Measurements from ENCODE around the gene ANXA3.
"Not testable (repeated sequence)": the region's sequence is repeated elsewhere in the genome, so short reads cannot be mapped to it uniquely, and the experiment has no call there.

The ANXA3 gene

DNA sequence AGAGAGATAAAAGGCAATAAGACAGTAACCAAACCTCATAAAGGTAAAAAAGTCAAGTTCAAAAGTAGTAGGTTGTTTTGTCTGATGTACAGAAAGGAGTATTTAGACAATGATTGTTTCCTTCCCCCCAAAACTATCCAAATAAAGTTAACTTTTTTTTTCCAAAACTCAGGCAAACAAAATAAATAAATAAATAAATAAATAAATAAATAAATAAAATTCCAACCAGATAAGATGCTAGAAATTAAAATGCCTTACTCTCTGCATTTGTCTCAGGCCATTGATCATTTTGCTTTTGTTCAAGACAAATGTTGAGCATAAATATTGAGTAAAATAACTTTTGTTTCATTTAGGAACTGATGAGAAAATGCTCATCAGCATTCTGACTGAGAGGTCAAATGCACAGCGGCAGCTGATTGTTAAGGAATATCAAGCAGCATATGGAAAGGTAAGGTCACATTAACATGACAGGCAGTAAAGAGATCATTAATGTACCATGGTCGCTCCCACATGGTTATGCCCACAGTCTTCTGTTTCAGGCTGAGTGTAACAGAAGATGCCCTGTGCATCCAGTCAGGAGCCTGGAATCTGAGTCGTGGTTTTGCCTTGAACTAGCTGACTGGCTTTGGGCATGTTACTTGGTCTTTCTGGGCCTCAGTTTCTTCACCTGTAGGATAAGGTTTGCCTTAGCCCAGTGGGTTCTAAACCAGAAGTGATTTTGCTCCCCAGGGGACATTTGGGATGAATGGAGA lies 27.3 kb downstream of the ANXA3 start:
- no peak for DNase-seq

DNA sequence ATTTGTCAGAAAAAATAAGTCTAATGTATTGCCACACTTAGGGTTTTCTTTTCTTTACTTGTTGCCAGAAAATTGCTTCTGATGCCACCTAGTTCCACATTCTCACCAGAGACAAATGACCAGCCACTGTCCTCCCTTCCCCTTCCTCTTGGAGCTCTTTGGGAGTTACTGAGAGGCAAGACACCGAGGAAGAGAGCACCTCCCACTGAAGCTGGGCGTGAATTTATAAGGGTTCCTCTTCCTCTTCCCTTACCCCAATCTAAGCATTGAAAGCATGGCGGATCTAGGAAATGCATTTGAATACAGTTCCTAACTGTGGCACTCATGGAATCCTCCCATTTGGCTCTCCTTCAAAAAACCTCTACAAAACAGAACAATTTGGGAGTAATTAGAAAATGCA lies 30.0 kb downstream of the ANXA3 start:
- peak in 1 of 2 donors; percentile 14 for DNase-seq

DNA sequence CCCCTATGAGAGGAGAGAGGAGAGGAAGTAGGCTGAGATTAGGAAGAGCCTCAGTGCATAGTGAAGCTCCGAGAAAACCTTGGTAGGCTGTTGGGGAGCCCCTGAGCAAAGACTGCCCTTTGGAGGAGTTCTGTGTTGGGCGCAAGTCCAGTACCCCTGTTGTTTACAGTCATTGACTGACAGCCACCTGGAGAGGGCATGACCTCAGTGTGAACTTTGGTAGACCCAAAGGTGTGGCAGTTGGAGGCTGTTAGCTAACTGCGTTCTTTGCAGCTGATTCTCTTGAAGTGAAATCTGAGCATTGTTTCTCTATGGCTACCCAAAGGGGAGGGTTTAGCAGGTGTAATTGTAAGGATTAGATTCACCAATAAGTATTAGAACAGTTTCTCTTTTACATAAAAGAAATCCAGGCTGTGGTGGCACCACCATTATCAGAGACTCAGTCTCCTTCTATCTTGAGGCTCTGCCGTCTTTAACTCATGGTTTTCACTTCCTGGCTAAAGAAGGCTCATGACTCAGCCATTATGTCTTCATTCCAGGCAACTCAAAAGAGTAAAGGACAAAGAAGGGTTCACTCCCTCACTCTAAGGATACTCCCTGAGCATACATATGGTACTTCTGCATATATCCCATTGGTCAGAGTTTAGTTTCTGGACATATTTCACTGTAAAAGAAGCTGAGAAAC lies 33.4 kb downstream of the ANXA3 start:
- no peak for DNase-seq

DNA sequence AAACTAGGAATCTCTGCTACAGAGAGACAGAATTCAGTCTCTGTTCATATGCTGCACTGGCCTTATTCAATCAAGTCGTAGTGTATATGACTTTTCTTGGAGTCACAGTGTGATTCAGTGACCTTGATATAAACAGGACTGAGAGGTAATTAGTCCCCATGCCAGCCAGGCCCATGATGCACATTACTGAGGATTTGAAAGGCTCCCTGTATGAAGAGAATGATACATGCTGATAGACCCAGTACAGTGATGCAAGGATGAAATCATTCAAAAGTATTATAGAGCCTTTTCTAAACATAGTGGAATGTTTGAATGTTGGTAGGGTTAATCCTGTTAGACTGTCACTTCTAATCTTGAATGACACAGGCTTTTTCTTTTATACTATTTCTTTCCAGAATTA lies 34.1 kb downstream of the ANXA3 start:
- DNase-seq = no peak

DNA sequence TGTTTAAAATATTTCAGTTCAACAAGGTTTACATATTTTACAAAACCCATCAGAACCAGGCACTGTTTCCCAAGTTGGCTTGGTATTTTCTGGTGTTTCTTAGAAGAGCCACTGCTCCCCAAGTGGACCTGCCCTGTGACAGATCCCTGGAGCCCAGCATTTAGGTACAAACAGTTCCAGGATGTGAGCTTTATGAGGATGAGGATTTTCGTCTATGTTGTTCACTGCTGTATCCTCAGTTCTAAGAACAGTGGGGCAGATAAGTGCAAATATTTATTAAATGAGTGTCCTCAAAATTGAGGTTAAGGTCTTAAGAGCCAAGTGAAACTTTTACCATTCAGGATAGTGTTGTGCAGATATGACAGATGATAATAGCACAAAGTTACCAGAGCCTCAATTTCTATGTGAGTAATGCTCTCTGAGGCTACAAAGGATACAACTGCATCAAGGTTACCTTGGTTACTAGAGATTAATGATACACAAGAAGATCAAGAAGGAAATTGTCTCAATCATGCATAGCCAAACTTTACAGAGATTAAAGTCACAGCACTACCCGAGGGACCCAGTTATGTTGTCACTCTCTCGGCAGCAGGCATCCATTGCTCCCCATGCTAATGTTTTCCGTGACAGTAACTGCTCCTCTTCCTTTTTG lies 37.5 kb downstream of the ANXA3 start:
- no peak for DNase-seq

DNA sequence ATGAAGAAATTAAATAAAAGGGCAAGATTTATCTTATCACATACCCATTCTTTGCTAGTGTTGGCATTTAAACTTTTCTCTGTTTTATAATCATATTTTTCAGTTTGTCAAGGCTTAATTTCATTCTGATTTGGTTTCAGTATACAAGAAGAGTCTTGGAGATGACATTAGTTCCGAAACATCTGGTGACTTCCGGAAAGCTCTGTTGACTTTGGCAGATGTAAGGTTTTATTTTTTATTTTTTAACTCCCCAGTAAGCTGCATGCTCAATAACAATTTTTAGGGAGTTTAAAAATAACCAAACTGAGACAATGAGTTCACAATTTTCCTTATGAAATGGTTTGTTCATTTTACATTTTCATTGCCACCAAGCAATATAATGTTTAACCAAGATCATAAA lies 39.8 kb downstream of the ANXA3 start:
- DNase-seq = no peak

DNA sequence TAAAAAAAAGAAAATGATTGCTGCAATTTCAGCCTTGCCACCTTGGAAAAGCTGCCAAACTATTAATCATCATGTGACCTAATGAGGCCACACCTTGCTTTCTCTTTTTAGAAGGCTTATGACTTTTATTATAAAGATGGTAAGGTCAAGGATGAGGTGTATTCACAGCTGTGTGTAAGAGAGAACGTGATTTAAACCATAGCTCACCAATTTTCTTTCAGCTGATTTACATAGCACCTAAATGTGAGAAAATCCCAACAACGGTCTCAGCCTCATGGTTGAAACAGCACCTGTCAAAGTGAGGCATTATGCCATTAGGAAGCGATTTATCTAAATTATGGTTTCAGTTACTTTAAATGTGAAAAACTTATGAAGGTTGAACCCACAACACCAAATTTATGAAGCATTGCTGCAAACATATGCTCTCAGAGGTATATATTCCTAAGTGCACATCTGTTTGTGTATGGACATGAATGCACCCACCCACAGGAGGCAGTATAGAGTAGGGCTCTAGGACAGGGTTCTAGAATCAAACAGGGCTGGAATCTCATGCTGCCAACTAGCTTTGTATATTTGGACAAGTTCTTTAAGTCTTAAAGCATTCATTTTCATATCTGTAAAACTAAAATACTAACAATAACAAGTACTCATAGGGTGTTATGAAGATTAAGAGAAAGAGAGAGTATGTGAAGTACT lies 40.7 kb downstream of the ANXA3 start:
- no peak for DNase-seq

DNA sequence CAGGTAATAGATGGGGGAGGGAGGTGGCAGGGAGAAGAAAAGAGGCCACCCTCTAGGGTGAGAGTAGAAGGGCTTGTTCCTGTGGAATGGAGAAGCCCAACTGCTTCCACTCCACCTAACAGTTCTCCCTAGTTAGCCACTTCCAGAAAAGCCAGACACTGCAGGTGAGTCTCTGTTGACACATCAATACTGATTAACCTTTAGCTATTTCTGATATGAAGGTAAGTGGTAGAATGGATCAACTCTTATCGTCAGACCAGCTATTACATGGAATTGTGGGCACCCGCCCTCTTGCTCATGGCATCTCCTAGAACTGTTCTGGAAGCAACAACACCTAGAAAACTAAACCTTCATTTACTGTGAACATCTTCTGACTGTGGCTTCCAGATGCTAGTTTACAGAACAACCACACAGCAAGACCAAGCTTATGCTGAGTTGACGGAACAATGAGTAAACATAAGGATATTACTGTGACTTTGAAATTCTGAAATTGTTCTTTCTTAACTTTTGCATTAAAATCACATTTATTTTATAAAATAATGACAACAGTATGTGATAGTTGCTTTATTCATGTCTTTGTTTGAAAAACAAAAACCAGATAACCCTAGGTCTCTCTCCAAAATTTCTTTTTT lies 44.7 kb downstream of the ANXA3 start:
- no peak for DNase-seq

DNA sequence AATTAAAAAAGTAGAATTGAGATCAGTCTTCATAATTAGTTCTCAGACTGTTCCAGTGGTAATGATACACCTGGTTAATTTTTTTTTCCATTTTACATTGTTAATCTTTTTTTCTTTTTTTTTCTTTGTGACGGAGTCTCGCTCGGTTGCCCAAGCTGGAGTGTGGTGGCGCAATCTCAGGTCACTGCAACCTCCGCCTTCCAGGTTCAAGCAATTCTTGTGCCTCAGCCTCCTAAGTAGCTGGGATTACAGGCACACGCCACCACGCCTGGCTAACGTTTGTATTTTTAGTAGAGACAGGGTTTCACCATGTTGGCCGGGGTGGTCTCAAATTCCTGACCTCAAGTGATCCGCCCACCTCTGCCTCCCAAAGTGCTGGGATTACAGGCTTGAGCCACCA lies 46.9 kb downstream of the ANXA3 start:
- not testable (repeated sequence) for DNase-seq

DNA sequence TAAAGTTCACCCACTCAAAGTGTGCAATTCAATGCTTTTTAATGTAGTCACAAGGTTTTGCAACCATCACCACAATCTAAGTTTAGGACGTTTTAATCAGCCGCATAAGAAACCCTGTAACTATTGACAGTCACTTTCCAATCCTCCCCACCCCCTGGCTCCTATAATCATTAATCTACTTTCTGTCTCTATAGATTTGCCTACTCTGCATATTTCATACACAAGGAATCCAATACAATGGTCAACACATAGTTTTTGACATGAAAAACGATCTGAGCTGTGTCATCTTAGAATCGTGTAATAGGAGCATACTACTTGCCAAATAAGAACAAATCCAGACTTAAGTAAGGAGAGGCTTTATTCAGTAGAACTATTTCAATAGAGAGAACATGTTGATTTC lies 47.6 kb downstream of the ANXA3 start:
- DNase-seq = no peak

DNA sequence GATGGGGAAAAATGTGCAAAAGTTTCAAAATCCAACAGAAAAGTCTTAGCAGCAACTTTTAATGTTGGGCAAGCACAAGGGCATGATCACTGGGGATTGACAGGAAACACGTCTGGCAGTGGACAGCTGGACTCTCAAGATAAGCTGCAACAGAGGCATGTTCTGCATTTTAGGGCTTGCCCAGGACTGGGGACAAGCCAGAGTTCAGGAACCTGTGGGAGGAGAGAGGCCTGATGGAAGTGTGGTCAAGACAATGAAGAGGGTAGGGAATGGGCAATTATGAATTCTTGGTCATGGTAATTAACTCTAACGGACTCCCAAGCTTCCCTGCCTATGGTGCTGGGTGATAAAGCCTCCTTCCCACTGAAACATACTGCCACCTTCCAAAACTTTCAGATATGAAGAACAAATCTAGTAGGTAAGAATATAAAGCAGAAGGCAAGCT lies 48.4 kb downstream of the ANXA3 start:
- no peak for DNase-seq

DNA sequence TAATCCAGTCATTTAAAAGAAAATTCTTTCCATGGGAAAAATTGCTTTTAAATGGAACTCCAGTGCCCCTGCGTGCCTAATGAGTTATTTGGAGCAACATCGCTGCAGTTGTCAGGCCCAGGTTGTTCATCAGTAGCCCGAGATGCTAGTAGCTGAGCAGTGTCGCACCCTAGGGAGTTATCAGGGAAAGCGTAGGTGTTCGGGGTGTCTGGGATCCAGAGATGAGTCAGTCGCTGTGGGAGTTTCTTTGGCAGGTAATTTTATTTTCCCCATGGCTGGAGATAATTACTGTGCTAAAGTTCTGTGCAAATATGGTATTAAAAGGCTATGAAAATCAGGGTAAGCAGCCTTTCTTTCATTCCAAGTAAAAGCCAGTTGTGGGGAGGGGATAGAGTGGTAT lies 49.4 kb downstream of the ANXA3 start:
- no peak for DNase-seq

DNA sequence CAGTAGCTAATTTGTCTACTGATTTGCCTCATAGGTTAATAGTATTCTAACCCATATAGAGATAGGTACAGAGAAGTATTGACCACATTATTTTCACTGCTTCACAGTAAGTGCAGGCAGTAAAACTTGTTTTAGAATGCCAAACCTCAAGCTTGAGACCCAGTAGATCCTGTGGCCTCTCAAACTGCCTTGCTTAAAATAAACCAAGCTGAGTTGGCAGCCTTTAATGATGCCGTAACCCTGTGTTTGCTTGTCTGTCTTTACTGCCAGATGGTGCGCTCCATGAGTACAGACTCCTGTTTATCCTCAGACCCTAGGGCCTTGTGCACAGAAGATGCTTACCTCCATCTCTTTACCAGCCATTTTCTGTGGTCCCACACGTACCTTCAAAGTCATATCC lies 50.8 kb downstream of the ANXA3 start:
- no peak for DNase-seq

DNA sequence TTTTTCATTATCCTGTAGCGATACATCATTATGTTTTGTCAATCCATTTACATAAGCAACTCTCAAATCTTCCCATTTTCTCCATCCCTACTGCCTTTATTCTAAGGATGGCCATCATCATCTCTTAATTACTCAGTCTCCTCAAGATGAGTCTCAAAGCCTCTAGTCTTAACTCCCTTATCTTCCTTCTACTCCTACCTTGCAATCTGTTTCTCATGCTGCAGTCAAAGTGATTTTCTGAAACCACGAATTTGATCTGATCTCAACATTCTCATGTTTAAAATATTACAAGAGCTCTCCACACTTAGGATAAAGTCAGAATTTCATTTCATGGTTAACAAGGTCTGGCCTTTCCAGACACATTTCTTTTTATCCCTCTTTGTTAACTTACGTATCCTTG lies 51.8 kb downstream of the ANXA3 start:
- DNase-seq = no peak

DNA sequence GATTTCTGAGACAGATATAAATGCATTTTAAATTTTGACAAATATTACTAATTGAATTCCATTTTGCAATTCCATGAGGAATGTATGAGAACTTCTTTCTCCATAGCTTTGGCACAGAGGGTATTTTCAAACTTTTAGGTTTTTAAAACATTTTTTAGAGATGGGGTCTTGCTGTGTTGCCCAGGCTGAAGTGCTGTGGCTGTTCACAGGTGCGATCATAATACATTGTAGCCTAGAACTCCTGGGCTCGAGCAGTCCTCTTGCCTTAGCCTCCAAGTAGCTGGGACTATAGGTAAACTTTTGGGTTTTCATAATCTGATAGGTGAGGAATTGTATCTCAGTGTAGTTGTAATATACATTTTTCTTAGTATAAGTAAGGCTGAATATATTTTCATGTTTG lies 53.4 kb downstream of the ANXA3 start:
- no peak for DNase-seq

DNA sequence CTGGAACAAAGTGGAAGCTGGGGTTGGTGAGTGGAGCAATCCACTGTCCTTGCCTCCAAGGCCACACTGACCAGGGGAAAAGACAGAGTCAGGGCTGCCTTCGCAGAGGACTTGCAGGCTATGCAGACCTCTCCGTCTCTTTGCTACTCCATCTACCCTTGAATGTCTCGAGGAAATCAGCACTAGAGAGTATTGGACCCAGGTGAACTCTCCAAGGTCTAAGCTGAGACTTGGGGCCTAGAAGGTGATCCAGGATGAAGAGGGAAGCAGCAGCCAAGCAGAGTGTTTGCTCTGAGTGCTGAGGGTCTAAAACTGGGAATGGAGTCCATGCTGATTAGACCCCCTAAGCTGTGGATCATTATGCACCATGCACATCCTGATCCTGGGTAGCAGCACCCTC lies 54.5 kb downstream of the ANXA3 start:
- DNase-seq = no peak

DNA sequence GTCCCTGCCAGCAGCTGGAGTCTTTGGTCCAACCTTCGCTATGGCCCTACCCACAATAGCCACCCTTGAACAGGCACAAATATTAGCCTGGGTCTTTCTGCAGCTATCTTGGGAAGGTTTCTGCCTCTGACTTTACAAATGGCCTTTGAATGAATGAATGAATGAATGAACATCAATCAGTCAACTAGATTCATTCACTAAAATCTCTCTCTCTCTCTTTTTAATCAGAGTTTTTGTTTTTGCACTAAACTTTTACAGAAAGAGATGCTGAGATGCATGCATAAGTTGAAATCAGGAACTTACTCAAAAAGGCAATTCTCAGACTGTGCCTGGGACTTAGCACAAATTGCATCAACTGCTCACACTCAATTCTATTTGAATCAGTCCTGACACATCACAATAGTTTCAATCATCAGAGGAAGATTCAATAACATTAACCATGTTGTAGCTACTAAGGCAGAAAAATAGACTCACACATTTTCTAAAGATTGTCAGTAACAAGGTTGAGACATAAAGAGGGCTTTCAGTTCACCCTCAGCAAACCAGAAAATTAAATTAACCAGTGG lies 55.0 kb downstream of the ANXA3 start:
- DNase-seq = no peak

DNA sequence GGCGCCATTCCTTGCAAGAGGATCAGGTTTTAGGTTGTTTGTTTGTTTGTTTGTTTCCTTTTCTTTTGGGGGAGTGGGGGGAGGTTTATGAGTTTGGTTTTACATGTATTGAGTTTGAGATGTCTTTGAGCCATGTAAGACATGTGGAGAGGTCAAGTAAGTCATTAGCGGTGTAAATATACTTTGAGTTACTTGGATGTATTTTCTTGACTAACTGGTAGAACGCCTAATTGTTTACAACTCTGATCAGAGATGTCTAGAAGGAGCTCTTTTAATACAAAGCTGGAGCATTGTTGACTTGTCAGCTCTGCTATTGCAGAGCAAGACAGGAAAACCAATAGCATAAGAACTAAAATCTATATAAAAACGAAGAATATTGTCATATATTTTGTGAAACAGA lies 57.1 kb downstream of the ANXA3 start:
- DNase-seq = no peak

DNA sequence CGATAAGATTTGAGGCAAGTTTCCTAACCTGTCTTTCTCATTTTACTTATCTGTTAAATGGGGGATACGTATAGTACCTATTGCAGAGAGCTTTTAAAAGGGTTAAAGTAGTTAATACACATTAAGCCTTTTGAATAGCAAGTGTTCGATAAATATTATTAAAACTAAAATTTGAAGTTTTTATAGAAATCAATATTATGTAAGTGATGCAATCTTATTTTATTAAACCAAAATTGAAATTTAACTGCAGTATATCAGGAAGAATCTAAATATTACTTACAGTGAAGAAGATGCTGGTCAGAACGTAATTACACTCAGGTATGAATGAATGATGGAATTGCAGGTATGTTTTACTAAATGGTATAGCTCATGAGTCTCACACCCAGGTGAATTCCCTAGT lies 58.0 kb downstream of the ANXA3 start:
- no peak for DNase-seq

DNA sequence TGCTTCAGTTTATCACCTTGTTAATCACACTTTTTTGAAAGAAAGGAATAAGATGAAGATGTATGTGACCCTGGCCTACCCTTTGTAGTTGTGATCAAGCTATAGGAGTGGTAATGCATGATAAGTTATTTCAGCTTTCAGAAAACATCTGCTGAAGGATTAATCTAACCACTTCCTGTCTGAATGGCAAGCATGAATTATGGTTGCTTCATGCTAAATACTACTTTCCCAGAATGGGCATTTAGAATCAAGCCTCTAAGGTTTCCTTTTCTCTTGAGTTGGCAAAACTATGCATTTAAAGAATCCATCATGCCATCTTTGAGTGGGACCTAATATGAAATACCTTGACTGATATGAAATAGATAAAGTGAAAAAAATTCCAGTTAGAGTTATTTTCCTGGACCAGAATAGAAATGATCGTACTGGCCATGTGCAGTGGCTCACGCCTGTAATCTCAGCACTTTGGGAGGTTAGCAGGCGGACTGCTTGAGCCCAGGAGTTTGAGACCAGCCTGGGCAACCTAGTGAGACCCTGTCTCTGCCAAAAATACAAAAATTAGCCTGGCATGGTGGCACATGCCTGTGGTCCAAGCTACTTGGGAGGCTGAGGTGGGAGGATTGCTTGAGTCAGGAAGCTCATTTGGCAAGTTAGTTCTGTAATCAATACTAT lies 59.1 kb downstream of the ANXA3 start:
- DNase-seq = peak in 1 of 2 donors; percentile 7

DNA sequence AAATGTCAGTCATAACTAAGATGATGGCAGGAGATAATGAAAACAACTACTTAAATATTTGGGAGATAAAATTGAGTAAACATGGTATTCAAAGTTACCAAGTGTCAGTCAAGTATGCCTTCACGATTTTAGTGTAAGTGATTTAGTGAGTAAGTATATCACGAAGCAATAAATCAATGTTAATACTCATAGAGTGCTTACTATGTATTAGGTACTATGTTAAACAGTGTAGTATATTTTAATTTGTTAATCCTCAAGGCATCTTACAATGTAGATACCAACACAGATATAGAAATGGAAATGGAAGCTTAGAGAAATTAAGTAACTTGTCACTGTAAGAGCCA lies 59.6 kb downstream of the ANXA3 start:
- DNase-seq = no peak

All from CD4-positive, alpha-beta T cell treated with Interleukin-4 for 1 hour (primary cell).